Measurements from ENCODE around the gene GPC3. TPM values are rescaled to one million over a fixed set of nuclear protein-coding genes. Genes with fewer than 3 reads are reported as not detected.

The GPC3 gene
- polyA plus RNA-seq, 1 of the 3 experiments (the other 2 are of a cell fraction) = 1.4 TPM

- no peak overlapping the region for H3K27ac ChIP-seq (ENCODE audit: low read depth in 2 of 2, low read length in 1 of 2)
- peaks cover 6% of the 10 kb centered on the region; the same call in 1 of the 2 replicates for H3K27me3 ChIP-seq (ENCODE audit: insufficient read depth)
- 0 out of 2 replicates have a peak, but pooled peaks cover 4% of the 10 kb centered on the region for H3K9me2 ChIP-seq
- H2AFZ ChIP-seq (ENCODE audit: low read depth) = no peak overlapping the region
- ChIA-PET POLR2A (no interaction called here), CTCF (no interaction called here)
- H3K9ac ChIP-seq = no peak overlapping the region
- H3K4me2 ChIP-seq = no peak overlapping the region
- TF ChIP-seq FOSL2 (IDR thresholded peaks at IDR 0.05; ENCODE audit: borderline replicate concordance, low read depth) = no peak
- no peak for TF ChIP-seq REST (IDR thresholded peaks at IDR 0.05; ENCODE audit: low read depth, low read length)
- TF ChIP-seq JUND (IDR thresholded peaks at IDR 0.05) = no peak
- TF ChIP-seq RXRA (IDR thresholded peaks at IDR 0.05; ENCODE audit: borderline replicate concordance, low read depth) = no peak
- TF ChIP-seq YY1 (IDR thresholded peaks at IDR 0.05; ENCODE audit: low read depth) = no peak
- TF ChIP-seq ZBTB33 (IDR thresholded peaks at IDR 0.05; ENCODE audit: borderline replicate concordance, low read depth) = no peak
- TF ChIP-seq MEF2A (IDR thresholded peaks at IDR 0.05; ENCODE audit: borderline replicate concordance, low read depth) = no peak
- TF ChIP-seq PBX3 (IDR thresholded peaks at IDR 0.05) = no peak
- no peaks in the 10 kb centered on the region for H3K79me2 ChIP-seq (ENCODE audit: insufficient read depth)
- 14% methylated on average over 1 of the region's 1 CpG for WGBS (ENCODE audit: low lambda C conversion rate)
- H3K9me3 ChIP-seq = no peaks in the 10 kb centered on the region
- H3K36me3 ChIP-seq (replicated peaks in 1 of 2; ENCODE audit: control insufficient read depth in 1 of 2, insufficient read depth in 2 of 2, low read length in 1 of 2) = no peaks in the 10 kb centered on the region
- no peak overlapping the region for H3K4me3 ChIP-seq (ENCODE audit: low read depth in 2 of 2, low read length in 1 of 2)
- DNase-seq = no peak
- H3F3A ChIP-seq (replicated peaks; ENCODE audit: insufficient read depth) = no peaks in the 10 kb centered on the region
- no peaks in the 10 kb centered on the region for H4K20me1 ChIP-seq (ENCODE audit: insufficient read depth)
- H3K4me1 ChIP-seq (ENCODE audit: control insufficient read depth in 1 of 2, insufficient read depth in 2 of 2, low read depth in 1 of 2, low read length in 1 of 2) = no peaks in the 10 kb centered on the region
Measured at GRCh38 chrX:133715715-133716114, 269.7 kb downstream of the GPC3 start.

GRCh38 chrX:133709501-133709900, 275.9 kb downstream of the GPC3 start:
- no peaks in the 10 kb centered on the region for H3K36me3 ChIP-seq (replicated peaks in 1 of 2; ENCODE audit: control insufficient read depth in 1 of 2, insufficient read depth in 2 of 2, low read length in 1 of 2)
- H2AFZ ChIP-seq (ENCODE audit: low read depth) = no peak overlapping the region
- CTCF ChIA-PET = no interaction called here
- 0 out of 2 replicates have a peak, but pooled peaks cover 5% of the 10 kb centered on the region for H3K27me3 ChIP-seq (ENCODE audit: insufficient read depth)
- no peak overlapping the region for H3K4me3 ChIP-seq (ENCODE audit: low read depth in 2 of 2, low read length in 1 of 2)
- no peaks in the 10 kb centered on the region for H3K9me3 ChIP-seq
- H4K20me1 ChIP-seq (ENCODE audit: insufficient read depth) = no peaks in the 10 kb centered on the region
- no peaks in the 10 kb centered on the region for H3F3A ChIP-seq (replicated peaks; ENCODE audit: insufficient read depth)
- WGBS (ENCODE audit: low lambda C conversion rate) = 21% methylated on average over 1 of the region's 1 CpG
- H3K4me2 ChIP-seq = no peak overlapping the region
- POLR2A ChIA-PET = no interaction called here
- no peak overlapping the region for H3K9ac ChIP-seq
- H3K79me2 ChIP-seq (ENCODE audit: insufficient read depth) = no peaks in the 10 kb centered on the region
- no peak overlapping the region for H3K27ac ChIP-seq (ENCODE audit: low read depth in 2 of 2, low read length in 1 of 2)
- no peaks in the 10 kb centered on the region for H3K9me2 ChIP-seq
- no peak for DNase-seq
- H3K4me1 ChIP-seq (ENCODE audit: control insufficient read depth in 1 of 2, insufficient read depth in 2 of 2, low read depth in 1 of 2, low read length in 1 of 2) = no peaks in the 10 kb centered on the region
- TF ChIP-seq MAX (IDR thresholded peaks at IDR 0.05; ENCODE audit: low read depth) (no peak), MXI1 (IDR thresholded peaks at IDR 0.05; ENCODE audit: low read depth, low read length) (no peak), EZH2phosphoT487 (IDR thresholded peaks at IDR 0.05; ENCODE audit: borderline replicate concordance, low read depth) (no peak), SIN3A (IDR thresholded peaks at IDR 0.05; ENCODE audit: borderline replicate concordance, low read depth, low read length) (no peak), IRF3 (IDR thresholded peaks at IDR 0.05; ENCODE audit: low read depth, low read length) (no peak), CTCF (IDR thresholded peaks at IDR 0.05) (no peak), SMC3 (IDR thresholded peaks at IDR 0.05; ENCODE audit: low read depth, low read length) (no peak)

Measured in SK-N-SH (cell line).